Kidney (tissue), 14 donors: ENCODE measurements around the gene SDE2. TPM values are rescaled to one million over a fixed set of nuclear protein-coding genes. Genes with fewer than 3 reads are reported as not detected.

Experiments
- DNase-seq, 5 donors: peaks; one replicate each; pipeline ENCODE4 v3.0.0-alpha.2; 2013 to 2020
- FAIRE-seq: peaks from 2 replicates; lab custom pipeline; 2012; peaks lifted over from hg19 to GRCh38; lab: Jason Lieb, UNC
- H3K27ac ChIP-seq, 2 donors: one replicate each; pipeline ENCODE4 v1.7.0; 2013; ENCODE audit warnings: low read depth in 2 of 2, low read length in 2 of 2, inconsistent platforms in 1 of 2
- H3K27me3 ChIP-seq: one replicate; pipeline ENCODE4 v1.7.1; 2013; ENCODE audit warnings: low read length, inconsistent platforms; ENCODE audit not compliant: control insufficient read depth, insufficient read depth
- H3K36me3 ChIP-seq, 3 donors: one replicate each; pipeline versions ENCODE4 v1.7.0 to v1.7.1; 2013; ENCODE audit warnings: low read length in 3 of 3, control low read depth in 1 of 3, inconsistent platforms in 1 of 3; ENCODE audit not compliant: insufficient read depth in 3 of 3, control insufficient read depth in 2 of 3
- H3K4me1 ChIP-seq, 3 donors: one replicate each; pipeline versions ENCODE4 v1.7.0 to v1.7.1; 2013; ENCODE audit warnings: low read length in 3 of 3, inconsistent platforms in 1 of 3, low read depth in 1 of 3; ENCODE audit not compliant: control insufficient read depth in 2 of 3, insufficient read depth in 2 of 3
- H3K4me3 ChIP-seq, 3 donors: one replicate each; pipeline versions ENCODE4 v1.7.0 to v1.8.1; 2013; ENCODE audit warnings: low read length in 3 of 3, control low read depth in 1 of 3, inconsistent platforms in 1 of 3
- H3K9ac ChIP-seq, 3 donors: one replicate each; pipeline versions ENCODE4 v1.7.0 to v1.7.1; 2013; ENCODE audit warnings: low read length in 3 of 3, control low read depth in 1 of 3, inconsistent platforms in 1 of 3
- H3K9me3 ChIP-seq, 3 donors: one replicate each; pipeline versions ENCODE4 v1.7.0 to v1.7.1; 2013; ENCODE audit warnings: low read length in 3 of 3, control low read depth in 1 of 3, inconsistent platforms in 1 of 3; ENCODE audit not compliant: control insufficient read depth in 2 of 3, insufficient read depth in 1 of 3
- CTCF ChIP-seq: IDR thresholded peaks from 3 replicates; pipeline ENCODE4 v1.5.1; 2012; ENCODE audit warnings: mild to moderate bottlenecking, moderate library complexity, borderline replicate concordance; ENCODE audit not compliant: insufficient read depth; ENCODE audit errors: extremely low read depth
- intact Hi-C: fragments of 100-400 bp; cut with DNase I; formaldehyde crosslinking; loops from one replicate; pipeline ENCODE4 v1.11.1; 2022
- polyA plus RNA-seq: library from polyadenylated mRNA; stranded (reverse); fragments of 350-450 nt; fragmentation: Illumina TruSeq; extraction: RNeasy Lipid Tissue Mini Kit (QIAGEN cat#74804); gene quantifications from one replicate; pipeline ENCODE4 v1.2.3, GENCODE V29; 2014; ENCODE audit warnings: low read depth, low replicate concordance; ENCODE audit not compliant: insufficient read depth
- total RNA-seq: library from RNA; stranded (reverse); fragmentation: NEBNext Ultra II Directional; extraction: Animal tissue kit (Norgen Biotek cat#: 25700); gene quantifications from one replicate; pipeline ENCODE4 v1.2.1, GENCODE V29; 2021
- donor health status: control.
- donor health status: control.
- donor health status: control.
- donor health status: control.
- donor health status: control.
- donor health status: DM: yes; HTN: yes; CAD: no.
- donor health status: Normal renal cell carcinoma (clear cell type).

Gene SDE2
- total and polyA plus RNA-seq, 2 donors from 2014 or later: 3.4 to 19.2 TPM

DNA sequence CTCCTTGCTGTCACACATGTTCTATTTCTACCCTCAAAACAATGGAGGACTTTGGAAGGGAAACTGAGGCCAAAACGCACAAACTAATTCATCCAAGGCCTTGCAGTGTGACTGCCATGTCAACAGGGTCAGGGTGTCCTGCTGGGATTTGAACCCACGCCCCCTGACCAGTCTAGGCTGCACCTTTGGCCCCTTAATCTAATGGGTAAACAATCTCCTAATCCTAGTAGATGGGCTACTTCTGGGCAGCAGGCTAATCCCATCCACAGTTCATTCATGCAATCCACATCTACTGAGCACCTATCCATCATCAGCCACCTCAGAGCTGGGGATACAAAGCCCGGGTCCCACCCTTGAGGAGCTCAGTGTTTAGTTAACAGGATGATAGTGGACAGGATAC, 41.1 kb downstream of the SDE2 start:
- H3K9me3 ChIP-seq: no peaks in the 10 kb centered on the region
- H3K36me3 ChIP-seq: no peaks in the 10 kb centered on the region
- intact Hi-C loops: no loop called here
- H3K9ac ChIP-seq: no peak overlapping the region
- TF ChIP-seq CTCF: no peak
- no peak for FAIRE-seq
- H3K27me3 ChIP-seq: no peaks in the 10 kb centered on the region
- no peak overlapping the region for H3K27ac ChIP-seq
- H3K4me1 ChIP-seq: no peaks in the 10 kb centered on the region
- no peak for DNase-seq
- H3K4me3 ChIP-seq: no peak overlapping the region

- Histone ChIP-seq H3K27me3 (no peaks in the 10 kb centered on the region), H3K4me3 (no peak overlapping the region), H3K9me3 (no peaks in the 10 kb centered on the region), H3K27ac (no peak overlapping the region), H3K36me3 (no peaks in the 10 kb centered on the region), H3K4me1 (no peaks in the 10 kb centered on the region), H3K9ac (no peak overlapping the region)
- intact Hi-C loops: no loop called here
- DNase-seq (no peak), FAIRE-seq (no peak)
- no peak for TF ChIP-seq CTCF
These were observed 44.4 kb downstream of the SDE2 start for GRCh38 chr1:225954753-225955152.

GRCh38 chr1:225953315-225953714, 45.8 kb downstream of the SDE2 start:
- Histone ChIP-seq H3K9me3 (no peaks in the 10 kb centered on the region), H3K4me1 (no peaks in the 10 kb centered on the region), H3K9ac (no peak overlapping the region), H3K36me3 (no peaks in the 10 kb centered on the region), H3K27me3 (no peaks in the 10 kb centered on the region), H3K4me3 (no peak overlapping the region), H3K27ac (no peak overlapping the region)
- no peak for TF ChIP-seq CTCF
- no peak for DNase-seq
- FAIRE-seq: no peak
- intact Hi-C loops: no loop called here

GRCh38 chr1:225950905-225951497, 48.1 kb downstream of the SDE2 start:
- Histone ChIP-seq H3K4me3 (no peak overlapping the region), H3K27ac (no peak overlapping the region), H3K27me3 (no peaks in the 10 kb centered on the region), H3K9ac (no peak overlapping the region), H3K4me1 (no peaks in the 10 kb centered on the region), H3K36me3 (no peaks in the 10 kb centered on the region), H3K9me3 (no peaks in the 10 kb centered on the region)
- intact Hi-C loops: no loop called here
- no peak for FAIRE-seq
- TF ChIP-seq CTCF: no peak
- DNase-seq: no peak
